Right lobe of liver (tissue), 4 donors: ENCODE measurements around the gene WDR49.

ENCODE experiments used
- POLR2A ChIP-seq: fragments of 450-650 bp; IDR thresholded peaks from one replicate; pipeline ENCODE4 v1.6.1; 2017; ENCODE audit warnings: antibody characterized with exemption, mild to moderate bottlenecking
- TF ChIP-seq, protein P1 (sequence below), 4 donors: fragments of 200-600 bp in 3 of 4; fragments of 450-650 bp in 1 of 4; IDR thresholded peaks; one replicate each; pipeline versions ENCODE4 v1.5.1 to v1.8.0; 2016 to 2022; ENCODE audit warnings: antibody characterized with exemption in 4 of 4, mild to moderate bottlenecking in 2 of 4
- donor health status: DM: no; HTN: no; CAD: no.
- donor health status: DM: no; HTN: no; CAD: no.
- donor health status: DM: no; HTN: yes; CAD: no.

DNA sequence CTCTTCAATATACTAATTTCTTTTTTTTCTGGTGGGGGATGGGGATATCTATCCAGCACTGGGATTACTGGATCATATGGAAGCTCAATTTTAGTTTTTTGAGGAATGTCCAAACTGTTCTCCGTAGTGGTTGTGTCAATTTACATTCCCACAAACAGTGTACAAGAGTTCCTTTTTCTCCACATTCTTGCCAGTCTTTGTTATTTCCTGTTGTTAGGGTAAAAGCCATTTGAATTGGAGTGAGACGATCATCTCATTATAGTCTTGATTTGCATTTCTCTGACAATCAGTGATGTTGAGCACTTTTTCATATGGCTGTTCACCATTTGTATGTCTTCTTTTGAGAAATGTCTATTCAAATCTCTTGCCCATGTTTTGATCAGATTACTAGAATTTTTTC is 12.8 kb upstream of the WDR49 start:
- TF ChIP-seq POLR2A: no peak
- TF ChIP-seq, protein P1, sequence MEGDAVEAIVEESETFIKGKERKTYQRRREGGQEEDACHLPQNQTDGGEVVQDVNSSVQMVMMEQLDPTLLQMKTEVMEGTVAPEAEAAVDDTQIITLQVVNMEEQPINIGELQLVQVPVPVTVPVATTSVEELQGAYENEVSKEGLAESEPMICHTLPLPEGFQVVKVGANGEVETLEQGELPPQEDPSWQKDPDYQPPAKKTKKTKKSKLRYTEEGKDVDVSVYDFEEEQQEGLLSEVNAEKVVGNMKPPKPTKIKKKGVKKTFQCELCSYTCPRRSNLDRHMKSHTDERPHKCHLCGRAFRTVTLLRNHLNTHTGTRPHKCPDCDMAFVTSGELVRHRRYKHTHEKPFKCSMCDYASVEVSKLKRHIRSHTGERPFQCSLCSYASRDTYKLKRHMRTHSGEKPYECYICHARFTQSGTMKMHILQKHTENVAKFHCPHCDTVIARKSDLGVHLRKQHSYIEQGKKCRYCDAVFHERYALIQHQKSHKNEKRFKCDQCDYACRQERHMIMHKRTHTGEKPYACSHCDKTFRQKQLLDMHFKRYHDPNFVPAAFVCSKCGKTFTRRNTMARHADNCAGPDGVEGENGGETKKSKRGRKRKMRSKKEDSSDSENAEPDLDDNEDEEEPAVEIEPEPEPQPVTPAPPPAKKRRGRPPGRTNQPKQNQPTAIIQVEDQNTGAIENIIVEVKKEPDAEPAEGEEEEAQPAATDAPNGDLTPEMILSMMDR (IDR thresholded peaks at IDR 0.05): no peak
